Stimulated activated CD4-positive, alpha-beta T cell treated with anti-CD3 and anti-CD28 coated beads, Interleukin-12 subunit alpha, Interleukin-12 subunit beta, amount 100 ng/mL, for 48 hours (primary cell): ENCODE data around the gene KCTD1.
A peak's percentile ranks its signal among the peaks of the same experiment; 100 is the strongest.

ENCODE experiments used
- DNase-seq, 3 donors: peaks; one replicate each; pipeline ENCODE4 v3.0.0-alpha.2; 2020; ENCODE audit warnings: low read depth in 2 of 3, low spot score in 1 of 3

KCTD1 gene

DNA sequence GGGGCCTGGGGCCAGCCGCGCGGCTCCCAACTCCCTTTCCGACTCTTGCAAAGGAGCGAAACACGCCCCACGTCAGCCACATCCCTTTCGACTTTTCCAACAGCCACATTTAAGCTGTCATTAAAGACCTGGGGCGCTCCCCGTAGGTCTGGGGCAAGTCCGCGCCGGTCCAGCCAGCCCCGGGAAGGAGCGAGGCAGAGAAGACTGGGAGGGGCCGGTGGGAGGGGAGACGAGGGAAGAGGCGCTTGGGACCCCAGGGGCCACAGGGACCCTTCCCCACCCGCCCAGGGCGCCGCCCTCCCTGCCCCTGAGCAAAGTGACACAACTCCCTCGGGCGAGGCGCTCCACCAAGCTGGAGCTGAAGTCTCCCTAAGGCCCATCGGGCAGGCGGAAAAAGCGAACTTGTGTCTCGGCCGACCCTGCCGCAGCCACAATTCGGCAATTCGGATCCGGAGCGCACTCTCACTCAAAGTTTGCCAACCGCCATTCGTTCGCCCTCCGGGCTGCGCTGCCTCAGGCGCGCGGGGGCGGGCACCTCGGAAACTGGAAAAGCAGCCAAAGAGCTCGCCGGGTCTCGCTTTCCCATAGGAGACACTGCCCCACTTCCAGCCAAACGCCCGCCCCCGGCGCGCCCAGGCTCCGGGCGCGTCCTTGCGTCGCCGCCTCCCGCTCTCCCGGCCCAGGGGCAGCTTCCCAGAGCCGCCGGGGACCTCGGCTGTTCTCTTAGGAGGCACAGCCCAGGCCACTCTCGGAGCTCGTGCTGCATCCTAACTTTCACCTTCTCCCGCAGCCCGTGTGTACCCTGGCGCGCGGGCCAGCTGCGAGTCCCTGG is 1.1 kb upstream of the KCTD1 start:
- no peak for DNase-seq

DNA sequence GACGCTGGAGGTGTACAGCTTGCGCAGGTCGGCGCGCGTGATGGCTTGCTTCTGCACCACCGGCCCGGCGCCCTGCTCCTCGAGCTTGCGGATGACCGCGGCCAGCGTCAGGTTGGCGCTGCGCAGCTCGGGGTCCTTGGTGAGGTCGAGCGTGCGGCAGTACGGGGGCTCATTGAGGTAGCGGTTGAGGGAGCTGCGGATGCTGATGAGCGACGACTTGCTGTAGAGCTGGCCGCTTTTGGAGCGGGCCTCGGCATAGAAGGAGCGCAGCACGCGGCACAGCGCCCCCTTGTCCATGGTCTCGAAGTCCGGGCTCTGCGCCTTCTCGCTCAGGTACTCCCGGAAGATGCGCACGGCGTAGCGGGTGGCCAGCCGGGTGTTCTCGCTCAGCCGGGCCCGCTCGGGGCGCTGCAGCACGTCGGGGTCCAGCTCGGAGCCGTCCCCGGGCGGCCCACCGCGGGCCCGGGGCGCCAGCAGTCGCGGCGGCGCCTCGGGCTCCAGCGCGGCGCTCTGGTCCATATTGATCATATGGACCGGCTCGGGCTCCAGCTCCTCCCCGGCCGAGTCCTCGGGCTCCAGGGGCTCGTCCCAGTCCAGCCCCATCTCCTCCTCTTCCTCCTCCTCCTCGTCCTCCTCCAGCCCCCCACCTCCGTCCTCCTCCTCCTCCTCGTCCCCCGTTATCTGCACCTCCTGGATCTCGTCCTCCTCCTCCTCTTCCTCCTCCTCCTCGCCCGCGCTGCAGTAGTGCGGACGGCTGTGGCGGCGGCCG is 523 bp downstream of the KCTD1 start:
- DNase-seq = peak; percentile 37 to 48 (median 40)

DNA sequence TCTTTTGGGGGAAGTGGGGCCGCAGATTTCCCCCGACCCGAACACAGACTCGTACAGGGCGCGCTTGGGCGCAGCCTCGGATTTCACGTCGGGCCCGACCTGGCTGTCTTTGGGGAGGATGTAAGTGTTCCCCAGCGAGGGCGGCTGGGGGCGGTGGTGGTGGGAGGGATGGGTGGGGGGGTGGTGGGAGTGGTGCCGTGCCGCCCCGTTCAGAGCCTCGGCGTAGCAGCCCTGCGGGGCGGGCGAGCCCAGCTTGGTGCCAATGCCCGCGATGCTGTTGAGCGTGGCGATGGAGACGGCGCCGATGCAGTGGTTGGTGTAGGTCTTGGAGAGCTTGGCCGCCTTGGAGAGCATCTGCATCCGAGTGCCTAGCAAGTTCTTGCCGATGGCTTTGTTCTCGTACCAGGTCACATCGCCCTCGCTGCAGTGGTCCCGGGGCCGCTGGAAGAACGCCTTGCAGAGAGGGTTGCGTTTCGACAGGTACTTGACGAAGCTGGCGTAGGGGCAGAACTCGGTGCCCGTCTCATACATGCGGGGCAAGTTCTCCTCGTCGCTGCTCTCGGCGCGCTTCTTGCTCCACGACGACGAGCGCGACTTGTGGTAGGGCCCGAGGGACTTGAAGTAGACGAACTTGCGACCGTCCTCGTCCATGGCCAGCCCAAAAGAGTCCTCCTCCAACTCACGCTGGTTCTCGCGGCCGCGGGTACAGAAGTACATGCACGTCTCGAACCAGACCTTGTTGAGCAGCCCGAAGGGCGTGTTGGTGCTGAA is 1.3 kb downstream of the KCTD1 start:
- DNase-seq = no peak

DNA sequence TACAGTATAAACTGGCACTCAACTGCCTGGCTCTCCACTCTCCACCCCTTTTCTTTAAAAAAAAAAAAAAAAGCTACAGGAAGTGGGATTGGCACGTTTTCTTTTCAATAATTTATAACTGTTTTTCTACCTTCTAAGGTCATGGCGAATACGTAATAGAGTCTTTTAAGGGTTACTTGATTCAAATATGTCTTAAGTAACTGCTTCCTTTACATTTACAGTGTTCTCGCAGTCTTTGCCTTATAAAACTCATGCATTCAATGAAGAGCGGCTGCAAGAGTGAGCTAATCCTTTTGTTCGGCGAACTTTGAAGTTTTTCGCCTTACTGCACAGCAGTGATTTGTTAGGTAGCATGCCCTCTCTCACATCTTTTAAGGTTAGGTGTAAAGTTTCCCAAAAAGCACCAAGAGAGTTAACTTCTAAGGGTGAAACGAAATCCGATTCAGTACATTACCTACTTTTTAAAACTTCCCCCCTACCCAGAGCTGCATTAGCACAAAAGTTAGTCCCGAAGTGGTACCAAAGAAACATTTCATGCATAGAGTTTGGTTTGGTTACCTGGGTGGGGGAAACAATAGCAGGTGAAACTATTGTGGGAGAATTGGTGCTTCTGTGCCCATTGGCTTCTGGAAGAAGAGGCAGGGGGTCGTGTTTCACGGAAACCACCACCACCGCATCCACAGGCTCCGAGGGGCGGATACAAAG is 2.0 kb downstream of the KCTD1 start:
- no peak for DNase-seq

DNA sequence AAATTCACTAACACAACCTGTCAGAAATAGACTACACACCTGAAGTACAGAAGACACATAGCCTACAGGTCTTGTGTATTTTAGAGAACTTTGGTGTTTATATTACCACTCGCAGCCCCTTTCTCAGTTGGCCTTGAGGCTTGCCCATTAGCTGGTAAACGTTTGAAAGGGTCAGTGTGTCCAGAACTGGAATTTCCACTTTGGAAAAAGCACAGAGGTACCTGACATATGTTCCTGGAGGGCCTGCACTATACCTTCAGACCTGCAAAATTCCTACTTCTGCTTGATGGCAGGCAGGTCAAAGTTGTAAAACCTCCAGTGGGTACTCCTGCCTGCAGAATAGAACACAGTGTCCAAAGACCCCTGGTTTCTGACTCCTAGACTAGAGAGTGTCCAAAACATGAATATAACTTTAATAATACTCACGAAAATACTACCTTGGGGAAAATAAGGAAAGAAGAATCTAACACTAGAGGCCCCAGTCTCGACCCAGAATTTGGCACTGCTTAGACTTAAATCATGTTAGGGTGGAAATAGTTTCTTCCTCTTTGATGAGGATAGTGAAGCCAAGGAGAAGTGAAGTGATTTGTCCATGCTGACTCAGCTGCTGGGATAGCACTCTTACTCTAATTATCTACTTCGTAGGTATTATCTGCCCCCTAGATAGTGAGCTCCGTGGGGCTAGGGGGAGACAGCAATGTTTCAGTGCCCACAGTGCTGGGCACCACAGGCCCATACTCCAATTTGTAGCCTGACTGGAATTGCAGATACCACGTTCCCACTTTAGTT is 2.8 kb downstream of the KCTD1 start:
- DNase-seq = no peak

DNA sequence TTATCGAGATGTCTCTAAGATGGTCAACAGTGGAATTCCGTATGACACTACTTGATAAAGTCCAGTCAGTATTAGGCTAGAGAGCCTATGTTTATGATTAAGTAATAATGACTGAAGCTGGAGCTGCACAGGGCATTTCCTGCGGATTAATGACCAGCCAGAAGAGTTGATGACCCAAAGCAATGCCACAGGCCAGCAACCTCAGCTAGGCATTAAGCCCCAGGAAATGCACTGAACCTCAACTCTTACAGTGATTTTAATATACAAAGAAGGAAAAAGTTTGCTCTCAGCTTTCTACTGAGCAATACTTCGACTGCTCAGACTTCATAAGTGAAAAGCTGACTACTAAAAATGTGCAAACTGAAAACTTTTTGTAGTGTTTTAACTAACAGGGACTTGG is 3.9 kb downstream of the KCTD1 start:
- DNase-seq = no peak

DNA sequence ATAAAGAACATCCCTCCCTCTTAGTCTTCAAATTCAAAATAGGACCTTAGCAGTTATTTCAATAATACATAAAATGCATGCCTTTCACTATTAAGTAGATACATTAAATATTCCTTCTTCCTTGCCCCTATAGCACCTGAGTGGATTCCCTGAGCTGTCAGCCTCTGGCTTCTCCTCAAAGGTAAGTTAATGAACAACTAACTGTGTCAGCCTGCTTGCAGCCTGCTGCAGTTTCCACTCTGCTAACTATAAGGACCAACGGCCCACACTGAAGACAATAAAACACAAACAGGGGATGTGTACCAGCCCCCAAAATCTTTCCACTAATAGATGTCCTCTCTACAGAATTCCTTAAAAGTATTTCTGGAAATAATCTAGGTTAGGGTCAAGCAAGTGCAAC is 5.0 kb downstream of the KCTD1 start:
- DNase-seq = no peak

DNA sequence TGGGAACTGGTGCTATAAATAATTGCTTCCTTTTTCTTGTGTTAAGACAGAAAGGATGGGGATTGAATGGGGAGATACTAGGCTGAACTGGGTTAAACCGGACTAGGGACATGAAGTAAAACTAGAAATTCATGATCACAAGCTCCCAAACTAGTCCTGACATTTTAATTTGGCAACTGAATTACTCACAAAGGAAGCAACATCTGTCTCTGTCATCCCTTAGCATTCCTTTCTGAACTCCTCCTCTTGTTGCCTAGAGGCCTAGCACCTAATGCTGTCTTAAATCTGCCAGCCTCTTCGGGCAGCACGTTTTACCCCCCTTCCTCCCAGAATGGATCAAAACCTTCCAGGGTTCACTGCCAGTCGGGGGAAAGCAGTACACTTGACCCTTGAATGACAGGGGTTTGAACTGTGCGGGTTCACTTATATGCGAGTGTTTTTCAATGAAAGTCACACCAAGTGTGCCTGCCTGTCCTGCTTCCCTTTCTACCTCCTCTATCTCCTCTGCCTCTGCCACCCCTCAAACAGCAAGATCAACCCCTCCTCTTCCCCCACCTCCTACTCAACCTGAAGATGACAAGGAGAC is 8.2 kb downstream of the KCTD1 start:
- DNase-seq = no peak

DNA sequence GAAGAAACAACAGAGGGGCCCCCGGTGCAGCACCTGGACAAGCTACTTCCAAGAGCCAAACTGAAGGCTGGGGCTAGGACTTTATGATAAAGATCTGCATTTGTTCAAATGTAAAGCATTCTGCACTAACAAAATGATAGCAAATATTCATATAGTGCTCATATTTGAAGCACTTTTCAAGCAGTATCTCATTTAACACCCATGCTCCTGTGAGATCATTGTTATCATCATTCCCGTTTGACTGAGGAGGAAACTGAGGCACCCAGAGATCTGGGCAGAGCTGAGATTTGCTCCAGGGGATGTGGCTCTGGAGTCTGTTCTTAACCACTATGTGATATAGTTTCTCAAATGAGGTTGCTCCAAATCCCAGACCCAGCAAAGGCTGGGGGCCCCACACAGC is 9.8 kb downstream of the KCTD1 start:
- DNase-seq = no peak

DNA sequence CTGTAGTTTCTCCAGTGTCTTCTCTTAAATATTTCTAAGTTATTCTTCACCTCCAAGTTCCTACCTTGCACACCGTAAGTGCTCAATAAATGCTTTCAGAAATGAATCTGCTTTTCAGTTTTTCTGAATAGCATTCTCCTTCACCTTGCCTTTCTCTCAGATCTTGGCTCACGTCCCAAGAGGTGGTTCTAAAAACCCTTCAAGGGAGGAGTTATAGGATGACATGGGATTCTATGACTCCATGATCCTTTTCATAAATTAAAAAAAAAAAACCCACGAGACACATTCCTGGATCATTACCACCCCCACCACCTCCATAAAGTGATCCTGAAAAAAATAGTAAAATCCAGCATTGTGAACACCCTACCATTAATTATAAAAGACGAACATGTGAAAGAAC is 11.7 kb downstream of the KCTD1 start:
- no peak for DNase-seq

DNA sequence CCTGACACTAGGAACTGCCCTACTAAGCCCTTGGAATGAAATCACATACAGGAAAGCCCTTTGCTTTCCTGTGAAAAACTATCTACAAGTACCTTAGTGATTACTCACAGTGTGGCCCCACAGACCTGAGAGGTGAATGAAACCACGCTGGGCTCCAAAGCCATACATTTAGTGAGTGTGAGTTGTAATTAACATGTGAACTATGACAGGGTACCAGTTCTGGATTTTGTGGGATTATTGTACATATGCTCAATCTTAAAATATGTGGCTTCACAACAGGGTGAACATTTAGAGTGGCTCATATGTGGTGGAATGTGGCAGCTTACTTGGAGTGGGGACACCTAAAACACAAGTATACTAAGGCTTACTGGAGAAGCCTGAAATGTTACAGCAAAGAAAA is 12.3 kb downstream of the KCTD1 start:
- DNase-seq = no peak

DNA sequence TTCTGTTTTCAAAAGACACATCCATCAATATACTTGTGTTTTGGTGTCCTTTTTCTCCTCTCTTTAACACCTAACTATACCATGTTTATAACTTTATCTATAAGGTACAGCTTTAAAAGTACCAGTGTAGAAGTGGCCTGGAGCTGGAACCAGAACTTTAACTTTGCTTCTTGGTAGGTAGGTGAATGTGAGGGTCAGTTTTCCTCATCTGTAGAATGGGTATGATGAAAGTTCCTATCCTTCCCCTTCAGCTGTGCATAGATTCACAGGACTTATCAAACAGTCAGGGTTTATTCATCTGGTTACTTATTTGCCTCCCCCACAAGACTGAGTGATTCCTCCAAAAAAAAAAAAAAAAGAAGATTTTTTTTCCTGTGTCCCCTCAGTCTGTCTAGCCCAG is 12.7 kb downstream of the KCTD1 start:
- DNase-seq = no peak

DNA sequence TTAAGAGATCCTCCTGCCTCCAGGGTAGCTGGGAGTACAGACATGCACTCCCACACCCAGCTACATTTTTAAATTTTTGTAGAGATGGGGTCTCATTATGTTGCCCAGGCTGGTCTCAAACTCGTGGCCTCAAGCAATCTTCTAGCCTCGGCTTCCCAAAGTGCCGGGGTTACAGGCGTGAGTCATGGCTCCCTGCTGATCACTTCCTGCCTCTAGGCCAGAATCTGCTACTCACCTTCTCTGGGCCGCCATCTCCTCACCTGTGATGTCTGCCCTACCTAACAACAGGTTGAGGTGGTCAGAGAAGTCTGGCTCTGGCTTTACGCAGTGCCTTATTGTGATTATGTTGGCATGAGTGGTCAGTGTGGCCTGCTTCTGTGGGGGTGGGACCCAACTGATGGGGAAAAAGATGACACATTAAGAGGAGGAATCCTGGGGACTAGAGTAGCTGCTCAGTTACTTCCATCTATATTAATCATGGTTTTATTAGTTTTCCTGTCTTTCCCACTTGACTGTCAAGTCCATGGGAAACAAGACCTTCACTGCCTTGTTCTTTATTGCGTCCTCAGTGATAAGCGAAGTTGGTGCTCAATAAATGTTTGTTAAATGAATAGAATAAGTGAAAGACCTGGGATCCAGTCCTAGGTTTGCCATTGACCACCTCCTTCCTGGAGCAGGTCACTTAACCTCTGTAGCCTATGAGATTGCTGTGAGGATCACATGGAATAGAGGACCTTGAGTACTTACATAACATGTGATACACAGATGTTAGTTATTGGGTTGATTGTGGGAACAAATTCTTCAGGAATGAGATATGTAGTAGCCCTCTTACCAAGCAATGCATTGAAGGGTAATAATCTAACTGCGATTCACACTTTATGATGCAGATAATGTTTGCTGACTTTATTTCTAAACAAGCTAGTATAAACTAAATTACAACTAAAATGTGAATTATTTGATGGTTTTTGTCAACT is 15.7 kb downstream of the KCTD1 start:
- no peak for DNase-seq

DNA sequence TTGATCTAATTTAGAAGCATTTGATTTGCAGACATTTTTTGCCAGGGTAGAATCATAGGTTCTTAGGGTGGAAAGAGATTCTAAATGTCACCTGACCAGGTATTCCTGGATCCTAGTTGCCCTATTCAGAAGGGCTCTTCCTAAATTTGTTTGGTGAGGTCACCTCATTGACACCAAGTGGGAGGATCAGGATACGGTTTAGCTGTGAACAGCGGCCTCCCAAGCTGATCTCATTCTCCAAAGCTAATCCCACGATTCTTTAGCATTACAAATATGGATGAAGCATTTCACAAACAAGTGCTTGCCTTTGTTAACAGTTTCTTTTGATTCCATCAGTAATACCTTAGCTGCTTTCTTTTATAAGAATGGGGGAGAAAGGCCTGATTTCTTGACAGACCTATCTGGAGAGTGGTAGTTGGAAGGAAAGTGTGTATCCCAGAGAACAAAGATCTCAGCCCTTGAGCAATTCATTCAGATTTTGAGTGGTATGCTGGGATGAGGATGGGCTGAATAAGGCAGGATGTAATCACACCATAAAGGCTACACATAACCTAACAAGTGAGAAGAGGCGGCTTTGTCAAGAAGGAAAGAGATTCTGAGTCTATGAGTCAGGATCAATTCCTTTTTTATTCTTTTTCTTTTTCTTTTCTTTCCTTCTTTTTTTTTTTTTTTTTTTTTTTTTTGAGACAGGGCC is 16.6 kb downstream of the KCTD1 start:
- DNase-seq = no peak

DNA sequence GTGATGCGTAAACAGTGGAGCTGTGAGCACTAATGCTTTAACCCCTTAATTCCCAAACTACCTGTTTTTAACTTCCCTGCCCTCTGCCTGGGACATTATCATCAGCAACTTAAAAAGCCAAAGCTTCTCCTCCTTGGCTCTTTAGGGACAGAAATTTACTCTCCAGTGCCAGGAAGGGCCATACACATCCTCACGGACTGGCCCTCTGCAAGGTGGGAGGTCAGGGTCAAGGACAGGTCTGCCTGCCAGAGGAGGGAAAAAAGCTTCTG is 21.5 kb downstream of the KCTD1 start:
- no peak for DNase-seq

DNA sequence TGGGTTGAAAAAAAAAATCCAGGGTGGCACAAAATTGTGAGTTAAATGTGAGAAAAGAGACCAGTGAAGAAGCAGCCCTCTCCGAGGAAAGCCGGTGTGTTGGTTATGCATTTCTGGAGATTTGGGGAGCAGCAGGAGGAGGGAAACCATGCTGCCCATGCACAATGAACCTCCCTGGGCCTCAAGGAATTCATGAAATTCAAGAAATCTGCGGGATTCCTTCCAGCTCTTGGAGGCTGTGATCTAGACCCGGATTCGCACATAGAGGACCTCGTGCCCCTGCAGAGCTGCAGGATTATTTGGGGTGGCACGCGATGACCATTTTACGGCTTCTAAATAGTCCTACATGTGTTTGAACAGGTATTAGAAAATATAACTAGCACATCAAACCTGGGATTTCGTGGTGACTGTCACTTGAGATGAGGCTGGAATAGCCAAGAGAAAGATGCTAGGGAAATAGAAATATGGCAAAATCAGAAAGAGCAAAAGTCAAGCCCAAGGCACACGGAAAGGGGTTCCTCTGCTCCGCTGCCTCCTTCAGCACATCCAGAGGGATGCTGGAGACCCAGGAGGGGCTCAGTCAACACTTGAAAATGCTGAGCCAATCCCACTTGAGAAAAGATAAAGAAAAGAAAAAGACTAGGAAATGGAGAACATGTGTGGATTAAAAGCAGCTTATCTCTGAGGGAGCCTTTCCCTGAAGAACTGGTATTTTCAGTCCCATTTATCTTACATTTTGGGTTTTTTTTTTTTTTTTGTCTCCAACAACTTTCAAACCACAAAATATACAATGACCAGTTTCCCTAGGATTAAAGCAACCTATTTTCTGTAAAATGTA is 22.0 kb downstream of the KCTD1 start:
- no peak for DNase-seq

DNA sequence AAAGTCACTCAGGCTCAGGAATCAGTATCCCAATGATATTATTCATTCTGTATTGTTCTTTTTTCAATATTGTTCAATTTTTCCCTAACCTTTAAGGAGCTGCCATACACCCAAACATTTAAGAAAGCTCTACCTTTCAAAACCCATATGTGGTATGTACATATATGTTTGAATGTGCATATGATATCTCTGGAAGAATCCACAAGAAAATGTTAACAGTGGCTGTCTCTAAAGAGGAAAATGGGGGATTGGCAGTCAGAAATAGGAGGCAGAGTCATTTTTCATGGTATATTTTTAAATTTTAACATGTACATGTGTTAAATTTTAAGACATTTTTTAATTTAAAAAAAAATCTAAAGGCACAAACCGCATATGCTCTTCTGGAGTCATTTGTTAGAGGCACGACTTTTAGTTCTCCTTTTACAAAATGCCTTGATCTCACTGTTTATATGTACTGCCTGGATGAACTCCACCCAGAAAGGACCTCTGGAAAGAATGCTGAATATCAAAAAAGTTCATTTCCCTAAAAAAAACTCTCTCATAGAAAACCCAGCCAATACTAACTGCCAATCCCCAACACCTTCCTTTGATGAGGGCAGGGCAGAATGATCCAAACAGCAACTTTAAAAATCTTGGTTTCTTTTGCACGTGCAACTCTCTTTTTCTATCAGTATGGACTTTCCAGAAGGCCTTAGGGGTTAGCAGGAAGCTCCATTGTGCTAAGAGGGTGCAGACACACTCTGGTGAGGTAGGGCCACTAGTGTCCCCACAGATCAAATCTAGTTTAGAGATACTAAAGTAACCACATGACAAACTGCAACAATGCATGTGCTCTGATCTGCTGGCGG is 23.6 kb downstream of the KCTD1 start:
- no peak for DNase-seq
